Adrenal gland (tissue), 12 donors: ENCODE measurements around the gene SPNS2. TPM values are rescaled to one million over a fixed set of nuclear protein-coding genes. Genes with fewer than 3 reads are reported as not detected.

Source experiments
- DNase-seq, 7 donors: peaks; one replicate each; pipeline ENCODE4 v3.0.0-alpha.2; 2019 to 2020
- H3K27ac ChIP-seq, 5 donors: fragments of 200-600 bp; sonication (generic) in 4 of 5; 1 replicate in 3 of 5; 2 replicates in 2 of 5; pipeline versions ENCODE4 v1.5.1 to v1.8.0; 2016 to 2020; ENCODE audit warnings: mild to moderate bottlenecking in 1 of 5
- H3K27me3 ChIP-seq: fragments of 200-600 bp; 2 replicates; pipeline ENCODE4 v1.8.0; 2021
- H3K36me3 ChIP-seq, 2 donors: fragments of 200-600 bp; replicated peaks in 1 of 2; 1 replicate in 1 of 2; 2 replicates in 1 of 2; pipeline versions ENCODE4 v1.5.1 to v1.8.0; 2018 to 2022
- H3K4me1 ChIP-seq, 2 donors: fragments of 200-600 bp; replicated peaks in 1 of 2; 1 replicate in 1 of 2; 2 replicates in 1 of 2; pipeline versions ENCODE4 v1.5.1 to v1.8.0; 2018 to 2021
- H3K4me3 ChIP-seq, 4 donors: fragments of 200-600 bp; sonication (generic) in 3 of 4; one replicate each; pipeline ENCODE4 v1.5.1; 2016 to 2018
- H3K9me3 ChIP-seq, 3 donors: fragments of 200-600 bp; sonication (generic) in 1 of 3; replicated peaks in 1 of 3; 1 replicate in 2 of 3; 2 replicates in 1 of 3; pipeline versions ENCODE4 v1.5.1 to v1.8.0; 2016 to 2021
- CTCF ChIP-seq, 6 experiments: fragments of 450-650 bp in 4 of 6; fragments of 200-600 bp in 2 of 6; sonication (generic) in 1 of 6; IDR thresholded peaks; 1 replicate in 5 of 6; 2 replicates in 1 of 6; pipeline versions ENCODE4 v1.5.1 to v1.8.0; 2016 to 2021; ENCODE audit warnings: antibody characterized with exemption in 6 of 6, mild to moderate bottlenecking in 2 of 6, moderate library complexity in 1 of 6
- POLR2A ChIP-seq, 2 donors: fragments of 450-650 bp; IDR thresholded peaks; one replicate each; pipeline ENCODE4 v1.6.1; 2017; ENCODE audit warnings: antibody characterized with exemption in 2 of 2, mild to moderate bottlenecking in 2 of 2, moderate library complexity in 1 of 2
- WGBS, 4 donors: extraction: QIAGEN DNeasy Blood & Tissue Kit in 2 of 4; methylation state at CpG; one replicate each; pipeline versions ENCODE4 v1.1.5 to v1.1.7; 2013 to 2017; 5-methylcytosine and 5-hydroxymethylcytosine counted together
- intact Hi-C, 2 donors: fragments of 100-400 bp; cut with DNase I; formaldehyde crosslinking; loops; one replicate each; pipeline versions ENCODE4 v1.14.1 to v1.15.0; 2022 to 2023
- polyA plus RNA-seq, 3 donors: library from polyadenylated mRNA; stranded (reverse); fragments of 200-250 nt in 2 of 3; fragments of 350-450 nt in 1 of 3; fragmentation: Illumina TruSeq in 1 of 3; extraction: RNeasy Lipid Tissue Mini Kit (QIAGEN cat#74804) in 1 of 3; gene quantifications; one replicate each; pipeline ENCODE4 v1.2.3, GENCODE V29; 2013 to 2014
- total RNA-seq, 9 donors: library from RNA; depleted of rRNA in 4 of 9; stranded (reverse); fragments of >200 nt in 4 of 9; fragments of 120-200 nt in 1 of 9; fragmentation: NEBNext Ultra II Directional in 1 of 9; extraction: Animal tissue kit (Norgen Biotek cat#: 25700) in 1 of 9; gene quantifications; one replicate each; pipeline versions ENCODE4 v1.1.0 to v1.2.4, GENCODE V29; 2013 to 2023
- donor health status: healthy with polysubstance abuse.
- donor health status: Bipolar disorder and iron deficiency.
- donor health status: DM: yes; HTN: yes; CAD: no.
- donor health status: DM: no; HTN: no; CAD: no.
- donor health status: DM: no; HTN: no; CAD: no.
- donor health status: DM: yes; HTN: yes; CAD: no.

Gene SPNS2
- total and polyA plus RNA-seq, 12 donors: 0.90 to 25.1 (median 7.7) TPM

- no peak for TF ChIP-seq POLR2A (IDR thresholded peaks at IDR 0.05)
- TF ChIP-seq CTCF (IDR thresholded peaks at IDR 0.05): no peak
- no peaks in the 10 kb centered on the region for H3K4me1 ChIP-seq
- 74 to 88% (median 78%) methylated on average over 17 to 31 of the region's 31 CpGs for WGBS, 4 donors
- no peaks in the 10 kb centered on the region for H3K9me3 ChIP-seq
- H3K27ac ChIP-seq: no peak overlapping the region
- H3K36me3 ChIP-seq: no peaks in the 10 kb centered on the region
- H3K27me3 ChIP-seq: no peaks in the 10 kb centered on the region
- no peak overlapping the region for H3K4me3 ChIP-seq
- intact Hi-C loops: no loop called here
- no peak for DNase-seq
These were observed 12.7 kb upstream of the SPNS2 start for GRCh38 chr17:4485676-4486646.

GRCh38 chr17:4487296-4487695, 11.4 kb upstream of the SPNS2 start:
- Histone ChIP-seq H3K27ac (no peak overlapping the region), H3K9me3 (no peaks in the 10 kb centered on the region), H3K4me1 (no peaks in the 10 kb centered on the region), H3K27me3 (no peaks in the 10 kb centered on the region), H3K4me3 (no peak overlapping the region), H3K36me3 (no peaks in the 10 kb centered on the region)
- DNase-seq: no peak
- no peak for TF ChIP-seq CTCF (IDR thresholded peaks at IDR 0.05)
- intact Hi-C loops: no loop called here
- WGBS, 4 donors: 90 to 99% (median 97%) methylated on average over 5 to 8 of the region's 8 CpGs

- H3K4me3 ChIP-seq: no peak overlapping the region
- H3K36me3 ChIP-seq: no peaks in the 10 kb centered on the region
- no peaks in the 10 kb centered on the region for H3K27me3 ChIP-seq
- intact Hi-C loops: no loop called here
- no peaks in the 10 kb centered on the region for H3K4me1 ChIP-seq
- H3K9me3 ChIP-seq: no peaks in the 10 kb centered on the region
- DNase-seq: no peak
- no peak overlapping the region for H3K27ac ChIP-seq
- WGBS, 4 donors: 78 to 93% (median 84%) methylated on average over 10 to 24 of the region's 24 CpGs
- no peak for TF ChIP-seq CTCF (IDR thresholded peaks at IDR 0.05)
These were observed 10.6 kb upstream of the SPNS2 start for GRCh38 chr17:4487820-4488716.

- no peaks in the 10 kb centered on the region for H3K27me3 ChIP-seq
- H3K27ac ChIP-seq: peak overlapping the region in 1 of 5 donors; percentile 14
- WGBS, 4 donors: 62 to 75% (median 70%) methylated on average over 9 to 15 of the region's 15 CpGs; no CpG with 5 or more reads in 1 of the 4 donors
- H3K4me1 ChIP-seq: no peaks in the 10 kb centered on the region
- intact Hi-C loops: no loop called here
- H3K36me3 ChIP-seq: no peaks in the 10 kb centered on the region
- TF ChIP-seq POLR2A (IDR thresholded peaks at IDR 0.05) (no peak), CTCF (IDR thresholded peaks at IDR 0.05) (no peak)
- H3K9me3 ChIP-seq: no peaks in the 10 kb centered on the region
- DNase-seq: peak in 6 of 7 donors; percentile 51 to 67 (median 59)
- no peak overlapping the region for H3K4me3 ChIP-seq
These were observed 9.6 kb upstream of the SPNS2 start for GRCh38 chr17:4488989-4489595.
